Stimulated activated CD4-positive, alpha-beta T cell treated with anti-CD3 and anti-CD28 coated beads, Interleukin-1b, Interleukin-23, amount 100 ng/mL, for 4 hours (primary cell): Measurements from ENCODE around the gene CSTPP1.
"Not testable (repeated sequence)": the region's sequence is repeated elsewhere in the genome, so short reads cannot be mapped to it uniquely, and the experiment has no call there.

Experiments
- DNase-seq, 2 donors: peaks; one replicate each; pipeline ENCODE4 v3.0.0-alpha.2; 2020; ENCODE audit warnings: low read depth in 2 of 2

The CSTPP1 gene

GRCh38 chr11:46912526-46913150, 23.9 kb upstream of the CSTPP1 start:
- DNase-seq = no peak

GRCh38 chr11:46913484-46913883, 23.1 kb upstream of the CSTPP1 start:
- no peak for DNase-seq

GRCh38 chr11:46914363-46914762, 22.2 kb upstream of the CSTPP1 start:
- DNase-seq = no peak

GRCh38 chr11:46914910-46915309, 21.7 kb upstream of the CSTPP1 start:
- no peak for DNase-seq

- DNase-seq = no peak
These were observed 20.1 kb upstream of the CSTPP1 start for GRCh38 chr11:46916286-46917108.

- DNase-seq = no peak
These were observed 19.3 kb upstream of the CSTPP1 start for GRCh38 chr11:46917109-46917761.

- DNase-seq = no peak
These were observed 18.8 kb upstream of the CSTPP1 start for GRCh38 chr11:46917762-46918082.

- DNase-seq = peak in 1 of 2 donors; percentile 44
These were observed 18.3 kb upstream of the CSTPP1 start, which contains the start of gene LRP4 for GRCh38 chr11:46918083-46918787. Gene LRP4 (minus strand): TSS chr11:46918550. CDS start chr11:46918379, 171 bp downstream.

- DNase-seq = no peak
These were observed 17.6 kb upstream of the CSTPP1 start for GRCh38 chr11:46918788-46919513.

- DNase-seq = no peak
These were observed 15.8 kb upstream of the CSTPP1 start for GRCh38 chr11:46920755-46921154.

- not testable (repeated sequence) for DNase-seq
These were observed 8.6 kb upstream of the CSTPP1 start for GRCh38 chr11:46927928-46928327.

GRCh38 chr11:46928701-46929100, 7.9 kb upstream of the CSTPP1 start:
- not testable (repeated sequence) for DNase-seq

GRCh38 chr11:46930089-46930488, 6.5 kb upstream of the CSTPP1 start:
- no peak for DNase-seq

GRCh38 chr11:46942172-46942571, 5.6 kb downstream of the CSTPP1 start:
- DNase-seq = no peak

GRCh38 chr11:46944356-46945075, 8.0 kb downstream of the CSTPP1 start:
- DNase-seq = no peak

- no peak for DNase-seq
These were observed 11.0 kb downstream of the CSTPP1 start for GRCh38 chr11:46947399-46948077.

GRCh38 chr11:46948378-46949131, 12.0 kb downstream of the CSTPP1 start:
- no peak for DNase-seq

GRCh38 chr11:46949297-46949696, 12.7 kb downstream of the CSTPP1 start:
- no peak for DNase-seq

GRCh38 chr11:46951864-46952263, 15.3 kb downstream of the CSTPP1 start:
- DNase-seq = no peak
